Hepatocyte (in vitro differentiated cells): ENCODE data around the gene GPR25. TPM values are rescaled to one million over a fixed set of nuclear protein-coding genes. Genes with fewer than 3 reads are reported as not detected.

Source experiments
- DNase-seq: peaks from one replicate; pipeline ENCODE4 v3.0.0-alpha.2; 2016; ENCODE audit warnings: low spot score
- H2AFZ ChIP-seq: fragments of 200-600 bp; sonication (generic); 2 replicates; pipeline ENCODE4 v1.6.0; 2016; ENCODE audit warnings: antibody characterized with exemption, mild to moderate bottlenecking
- H3K27ac ChIP-seq: fragments of 200-600 bp; sonication (generic); 2 replicates; pipeline ENCODE4 v1.5.1; 2016; ENCODE audit warnings: mild to moderate bottlenecking
- H3K27me3 ChIP-seq: fragments of 200-600 bp; sonication (generic); 2 replicates; pipeline ENCODE4 v1.6.1; 2016
- H3K36me3 ChIP-seq: fragments of 200-600 bp; sonication (generic); replicated peaks from 2 replicates; pipeline ENCODE4 v1.5.1; 2016; ENCODE audit warnings: low read depth; ENCODE audit not compliant: insufficient read depth
- H3K4me1 ChIP-seq: fragments of 200-600 bp; sonication (generic); 2 replicates; pipeline ENCODE4 v1.5.1; 2016; ENCODE audit warnings: mild to moderate bottlenecking, moderate library complexity; ENCODE audit not compliant: insufficient read depth
- H3K4me2 ChIP-seq: fragments of 200-600 bp; sonication (generic); 2 replicates; pipeline ENCODE4 v1.6.0; 2016
- H3K4me3 ChIP-seq: fragments of 200-600 bp; sonication (generic); 2 replicates; pipeline ENCODE4 v1.5.1; 2016; ENCODE audit warnings: mild to moderate bottlenecking
- H3K79me2 ChIP-seq: fragments of 200-600 bp; sonication (generic); 2 replicates; pipeline ENCODE4 v1.6.0; 2017; ENCODE audit warnings: mild to moderate bottlenecking
- H3K9me2 ChIP-seq: fragments of 200-600 bp; sonication (generic); replicated peaks from 2 replicates; pipeline ENCODE4 v1.6.0; 2017; ENCODE audit warnings: mild to moderate bottlenecking; ENCODE audit not compliant: insufficient read depth
- H3K9me3 ChIP-seq: fragments of 200-600 bp; sonication (generic); 2 replicates; pipeline ENCODE4 v1.5.1; 2016; ENCODE audit warnings: low read depth, mild to moderate bottlenecking
- H4K20me1 ChIP-seq: fragments of 200-600 bp; sonication (generic); 2 replicates; pipeline ENCODE4 v1.6.0; 2016; ENCODE audit warnings: mild to moderate bottlenecking; ENCODE audit not compliant: insufficient read depth, poor library complexity, severe bottlenecking
- CTCF ChIP-seq: fragments of 200-600 bp; sonication (generic); IDR thresholded peaks from 2 replicates; pipeline ENCODE4 v1.5.1; 2016; ENCODE audit warnings: antibody characterized with exemption, mild to moderate bottlenecking; ENCODE audit not compliant: poor library complexity
- EZH2 ChIP-seq: fragments of 200-600 bp; sonication (generic); IDR thresholded peaks from 2 replicates; pipeline ENCODE4 v1.6.1; 2016; ENCODE audit warnings: antibody characterized with exemption, mild to moderate bottlenecking, borderline replicate concordance
- EZH2phosphoT487 ChIP-seq: fragments of 200-600 bp; sonication (generic); IDR thresholded peaks from one replicate; pipeline ENCODE4 v1.6.1; 2018; ENCODE audit warnings: antibody characterized with exemption, mild to moderate bottlenecking, low read depth, moderate library complexity; ENCODE audit not compliant: unreplicated experiment, severe bottlenecking
- WGBS: methylation state at CpG from one replicate; pipeline ENCODE4 v1.1.6; 2016; ENCODE audit warnings: low lambda C conversion rate; ENCODE audit errors: missing lambda C conversion rate; 5-methylcytosine and 5-hydroxymethylcytosine counted together
- polyA plus RNA-seq: library from polyadenylated mRNA; unstranded; fragments of >200 nt; fragmentation: Nextera tagmentation; extraction: Ambion mirVana; gene quantifications from 2 replicates; pipeline ENCODE4 v1.2.1, GENCODE V29; 2016
- total RNA-seq: library from RNA; depleted of rRNA; stranded (reverse); fragments of >200 nt; gene quantifications from 2 replicates; pipeline ENCODE4 v1.2.3, GENCODE V29; 2014

The GPR25 gene
- total and polyA plus RNA-seq, 2 experiments from 2014 or later: not detected

- no peak overlapping the region for H3K27ac ChIP-seq
- TF ChIP-seq CTCF (no peak), EZH2phosphoT487 (no peak), EZH2 (no peak)
Observed at GRCh38 chr1:200916681-200917080, 43.9 kb downstream of the GPR25 start.

DNA sequence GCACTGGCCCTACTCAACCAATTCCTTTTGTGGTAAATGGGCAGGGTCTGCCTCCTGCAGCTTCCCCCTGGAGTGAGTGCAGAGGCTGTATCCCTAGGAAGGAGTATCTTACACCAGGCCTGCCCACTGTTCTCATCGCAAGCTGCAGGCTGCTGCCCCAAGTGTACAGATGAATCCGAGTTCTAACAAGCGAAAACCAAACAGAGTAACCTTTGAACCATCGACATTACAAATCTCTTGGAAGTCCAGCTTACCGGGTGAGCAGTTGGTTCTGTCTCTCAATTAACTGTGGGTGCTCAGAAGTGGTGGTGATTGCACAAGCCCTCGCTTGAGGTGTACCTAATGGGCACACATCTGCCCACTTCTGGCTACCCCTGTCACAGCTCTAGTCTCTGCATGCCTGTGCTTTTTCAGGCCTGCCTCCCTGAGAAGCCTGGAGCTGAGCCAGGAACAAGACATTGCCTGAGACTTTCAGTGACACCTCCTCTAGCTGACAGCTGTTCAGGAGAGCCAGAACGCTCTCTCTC, 44.6 kb downstream of the GPR25 start:
- Histone ChIP-seq H4K20me1 (no peaks in the 10 kb centered on the region), H3K27ac (no peak overlapping the region), H3K9me2 (no peaks in the 10 kb centered on the region), H3K9me3 (no peaks in the 10 kb centered on the region), H3K79me2 (no peaks in the 10 kb centered on the region), H2AFZ (no peak overlapping the region), H3K27me3 (no peaks in the 10 kb centered on the region), H3K4me3 (no peak overlapping the region), H3K4me2 (no peak overlapping the region), H3K36me3 (no peaks in the 10 kb centered on the region), H3K4me1 (no peaks in the 10 kb centered on the region)
- no peak for TF ChIP-seq EZH2
- TF ChIP-seq EZH2phosphoT487: no peak
- TF ChIP-seq CTCF: no peak
- WGBS: 59% methylated on average over 6 of the region's 7 CpGs
- DNase-seq: no peak

More at GRCh38 chr1:200916681-200917080, 43.9 kb downstream of the GPR25 start:
- Histone ChIP-seq H3K9me2 (no peaks in the 10 kb centered on the region), H3K4me3 (no peak overlapping the region), H2AFZ (no peak overlapping the region), H4K20me1 (no peaks in the 10 kb centered on the region), H3K4me2 (no peak overlapping the region), H3K27me3 (no peaks in the 10 kb centered on the region), H3K79me2 (no peaks in the 10 kb centered on the region), H3K9me3 (no peaks in the 10 kb centered on the region), H3K36me3 (no peaks in the 10 kb centered on the region), H3K4me1 (no peaks in the 10 kb centered on the region)
- no peak for DNase-seq
- WGBS: 86% methylated on average over 11 of the region's 11 CpGs

- no peaks in the 10 kb centered on the region for H3K79me2 ChIP-seq
Observed at GRCh38 chr1:200918006-200918405, 45.2 kb downstream of the GPR25 start.

More at GRCh38 chr1:200918006-200918405, 45.2 kb downstream of the GPR25 start:
- H3K36me3 ChIP-seq: no peaks in the 10 kb centered on the region
- no peak overlapping the region for H3K27ac ChIP-seq
- no peak for DNase-seq
- no peak overlapping the region for H2AFZ ChIP-seq
- no peak overlapping the region for H3K4me2 ChIP-seq
- H4K20me1 ChIP-seq: no peaks in the 10 kb centered on the region
- no peak overlapping the region for H3K4me3 ChIP-seq
- no peaks in the 10 kb centered on the region for H3K9me2 ChIP-seq
- WGBS: 91% methylated on average over 3 of the region's 3 CpGs
- H3K27me3 ChIP-seq: no peaks in the 10 kb centered on the region
- no peaks in the 10 kb centered on the region for H3K9me3 ChIP-seq
- no peak for TF ChIP-seq EZH2phosphoT487
- no peak for TF ChIP-seq CTCF
- TF ChIP-seq EZH2: no peak
- no peaks in the 10 kb centered on the region for H3K4me1 ChIP-seq
